GM21423 (cell line): ENCODE results near the gene ARF4.

Experiments
- ATAC-seq: cut with Tn5 transposase; IDR thresholded peaks from one replicate; pipeline ENCODE4 v1.9.1; 2021; ENCODE audit warnings: mild to moderate bottlenecking, moderate library complexity; ENCODE audit not compliant: unreplicated experiment

Gene ARF4

GRCh38 chr3:57582474-57583168 is 14.5 kb downstream of the ARF4 start:
- no peak for ATAC-seq

DNA sequence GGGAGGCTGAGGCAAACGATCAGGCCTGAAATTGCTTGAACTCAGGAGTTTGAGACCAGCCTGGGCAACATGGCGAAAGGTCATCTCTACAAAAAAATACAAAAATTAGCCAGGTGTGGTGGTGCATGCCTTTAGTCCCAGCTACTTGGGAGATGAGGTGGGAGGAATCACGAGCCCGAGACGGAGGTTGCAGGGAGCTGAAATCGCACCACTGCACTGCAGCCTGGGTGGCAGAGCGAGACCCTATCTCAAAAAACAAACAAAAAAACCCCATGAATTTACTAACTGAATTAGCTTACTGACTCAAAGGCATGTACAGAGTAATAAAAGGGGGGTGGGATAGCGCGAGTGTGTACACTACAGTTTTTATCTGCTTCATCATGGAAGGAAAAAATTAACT is 19.3 kb downstream of the ARF4 start:
- no peak for ATAC-seq

DNA sequence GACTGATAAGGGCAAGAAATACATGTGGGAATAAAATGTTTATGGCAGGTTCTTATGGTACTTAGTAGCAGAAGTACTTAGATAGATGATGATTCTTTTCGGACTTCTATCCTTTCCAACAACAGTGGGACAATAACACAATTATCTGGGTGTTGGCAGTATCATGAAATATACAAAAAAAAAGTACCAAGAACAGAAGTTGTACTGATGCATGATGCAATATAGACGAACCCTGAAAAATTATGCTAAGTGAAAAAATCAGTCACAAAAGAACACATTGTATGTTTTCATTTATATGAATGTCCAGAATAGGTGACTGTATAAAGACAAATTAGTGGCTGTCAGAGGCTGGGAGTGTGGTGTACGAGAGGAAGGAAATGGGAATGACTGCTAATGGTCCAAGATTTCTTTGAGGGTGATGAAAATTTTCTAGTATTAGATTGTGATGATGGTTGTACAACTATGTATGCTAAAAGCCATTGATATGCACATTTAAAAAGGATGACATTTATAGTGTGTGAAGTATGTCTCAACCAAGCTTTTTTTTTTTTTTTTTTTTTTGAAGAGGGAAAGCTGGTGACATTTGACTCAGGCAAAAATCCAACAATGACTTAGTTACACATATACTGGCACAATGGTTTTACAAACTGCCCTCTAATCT is 21.0 kb downstream of the ARF4 start:
- ATAC-seq = no peak

GRCh38 chr3:57572096-57572495 is 25.0 kb downstream of the ARF4 start:
- no peak for ATAC-seq

DNA sequence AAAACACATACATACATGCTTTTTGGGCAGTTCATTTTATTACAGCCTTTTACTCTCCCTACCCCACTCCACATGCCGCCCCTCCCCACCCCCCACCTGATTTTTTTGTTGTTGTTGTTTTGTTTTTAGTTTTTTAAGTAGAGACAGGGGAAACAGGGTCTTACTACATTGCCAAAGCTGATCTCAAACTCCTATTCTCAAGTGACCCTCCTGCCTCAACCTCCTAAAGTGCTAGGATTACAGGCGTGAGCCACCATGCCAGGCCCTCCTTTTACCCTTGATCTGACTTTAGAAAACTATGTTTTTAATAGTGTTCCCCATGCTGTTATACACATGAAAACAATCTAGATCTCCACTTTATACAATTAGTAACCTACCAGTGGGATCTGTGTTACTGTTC is 26.3 kb downstream of the ARF4 start:
- ATAC-seq = no peak

GRCh38 chr3:57569859-57570450 is 27.2 kb downstream of the ARF4 start:
- ATAC-seq = no peak

DNA sequence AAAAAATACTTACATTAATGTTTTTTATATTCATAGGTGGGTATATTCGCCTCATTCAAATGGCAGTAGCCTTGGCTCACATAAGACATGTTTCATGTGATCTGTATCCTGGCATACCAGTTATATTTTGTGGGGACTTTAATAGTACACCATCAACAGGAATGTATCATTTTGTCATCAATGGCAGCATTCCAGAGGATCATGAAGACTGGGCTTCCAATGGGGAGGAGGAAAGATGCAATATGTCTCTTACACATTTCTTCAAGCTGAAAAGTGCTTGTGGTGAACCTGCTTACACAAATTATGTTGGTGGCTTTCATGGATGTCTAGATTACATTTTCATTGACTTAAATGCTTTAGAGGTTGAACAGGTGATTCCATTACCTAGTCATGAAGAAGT is 37.6 kb downstream of the ARF4 start:
- ATAC-seq = no peak

- peak; percentile 16 for ATAC-seq
Observed at GRCh38 chr3:57557085-57557537, 40.0 kb downstream of the ARF4 start.

GRCh38 chr3:57556459-57557084 is 40.6 kb downstream of the ARF4 start:
- peak; percentile 24 for ATAC-seq

DNA sequence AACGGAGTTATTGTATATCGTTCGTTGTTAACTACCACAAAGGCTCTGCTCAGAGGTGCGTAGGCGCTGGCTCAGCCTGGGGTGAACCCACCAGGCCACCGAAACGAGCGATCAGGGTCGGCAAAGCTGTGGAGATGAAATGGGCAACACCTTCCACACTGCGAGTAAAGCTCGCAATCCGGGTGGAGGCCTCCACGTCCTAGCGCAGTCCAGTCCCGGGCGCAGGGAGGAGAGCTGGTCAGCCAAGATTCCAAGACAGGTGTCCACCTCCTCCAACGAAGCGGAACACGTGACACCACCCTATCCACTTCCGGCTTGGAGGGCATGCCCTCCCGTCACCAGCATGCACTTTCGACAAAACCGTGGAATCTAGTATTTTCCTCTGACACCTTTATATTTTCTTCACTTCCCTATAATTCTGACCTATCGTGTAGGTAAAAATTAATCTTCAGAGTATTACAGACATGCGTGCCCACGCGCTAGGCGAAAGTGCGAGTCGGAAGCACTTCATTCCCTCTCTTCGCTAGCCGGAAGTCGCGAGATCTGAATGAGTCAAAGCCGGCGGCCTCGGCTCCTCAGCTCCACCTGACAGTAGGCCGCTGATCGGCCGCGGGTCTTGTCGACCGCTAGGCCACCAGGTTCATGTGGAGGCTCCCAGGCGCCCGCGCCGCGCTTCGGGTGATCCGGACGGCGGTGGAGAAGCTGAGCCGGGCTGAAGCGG is 41.2 kb downstream of the ARF4 start, which contains the start of gene PDE12:
Gene PDE12, plus strand, starts transcription at position 537 of the 721 bp plus-strand sequence. Its CDS starts 106 bp downstream, at position 643.
- peak; percentile 88 for ATAC-seq

DNA sequence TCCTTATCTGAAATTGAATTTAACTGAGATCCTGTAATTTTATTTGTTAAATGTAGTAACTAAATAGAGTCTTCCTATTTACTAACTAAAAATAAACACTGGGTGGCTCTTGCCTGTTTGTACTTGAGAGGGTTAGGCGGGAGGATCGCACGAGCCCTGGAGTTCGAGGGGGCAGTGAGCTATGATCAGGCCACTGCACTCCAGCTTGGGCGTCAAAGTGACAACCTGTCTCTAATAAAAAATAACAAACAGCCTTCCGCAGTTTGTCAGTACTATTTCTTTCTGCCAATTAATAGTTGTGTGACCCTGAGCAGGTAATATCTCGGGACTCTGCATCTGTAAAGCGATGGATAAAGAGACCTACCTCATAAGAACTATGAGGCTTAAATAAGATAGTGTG is 41.8 kb downstream of the ARF4 start:
- ATAC-seq = no peak

GRCh38 chr3:57546616-57547015 is 50.5 kb downstream of the ARF4 start:
- ATAC-seq = no peak

GRCh38 chr3:57545636-57546268 is 51.4 kb downstream of the ARF4 start:
- no peak for ATAC-seq

GRCh38 chr3:57544181-57545125 is 52.7 kb downstream of the ARF4 start, which contains the start of gene DNAH12:
TSS of gene DNAH12 (minus strand) at chr3:57544344. CDS start at chr3:57542870, 1,474 bp downstream.
- ATAC-seq = no peak

GRCh38 chr3:57538465-57538864 is 58.7 kb downstream of the ARF4 start:
- ATAC-seq = no peak

- no peak for ATAC-seq
Observed at GRCh38 chr3:57530071-57530608, 67.0 kb downstream of the ARF4 start.
